ENCODE measurements around the gene MFSD1. TPM values are rescaled to one million over a fixed set of nuclear protein-coding genes. Genes with fewer than 3 reads are reported as not detected.
A peak's percentile ranks its signal among the peaks of the same experiment; 100 is the strongest.

Gene MFSD1, protein sequence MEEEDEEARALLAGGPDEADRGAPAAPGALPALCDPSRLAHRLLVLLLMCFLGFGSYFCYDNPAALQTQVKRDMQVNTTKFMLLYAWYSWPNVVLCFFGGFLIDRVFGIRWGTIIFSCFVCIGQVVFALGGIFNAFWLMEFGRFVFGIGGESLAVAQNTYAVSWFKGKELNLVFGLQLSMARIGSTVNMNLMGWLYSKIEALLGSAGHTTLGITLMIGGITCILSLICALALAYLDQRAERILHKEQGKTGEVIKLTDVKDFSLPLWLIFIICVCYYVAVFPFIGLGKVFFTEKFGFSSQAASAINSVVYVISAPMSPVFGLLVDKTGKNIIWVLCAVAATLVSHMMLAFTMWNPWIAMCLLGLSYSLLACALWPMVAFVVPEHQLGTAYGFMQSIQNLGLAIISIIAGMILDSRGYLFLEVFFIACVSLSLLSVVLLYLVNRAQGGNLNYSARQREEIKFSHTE
- total RNA-seq (2014; rRNA removed; shearing (Covaris generic)) (16.9 and 28.4 TPM in 2 replicates), polyA plus RNA-seq (2016; fragmentation: Nextera tagmentation; extraction: Ambion mirVana) (3.3 and 4.3 TPM in 2 replicates)
- long read RNA-seq, transcript MFSD1-203 (16 exons, 2,423 nt) = major isoform, 10 of 13 reads
- long read RNA-seq, partial matches to known transcripts = 0 of 13 reads
- long read RNA-seq, other reads (novel, unspliced or antisense) = 2 of 13 reads

DNA sequence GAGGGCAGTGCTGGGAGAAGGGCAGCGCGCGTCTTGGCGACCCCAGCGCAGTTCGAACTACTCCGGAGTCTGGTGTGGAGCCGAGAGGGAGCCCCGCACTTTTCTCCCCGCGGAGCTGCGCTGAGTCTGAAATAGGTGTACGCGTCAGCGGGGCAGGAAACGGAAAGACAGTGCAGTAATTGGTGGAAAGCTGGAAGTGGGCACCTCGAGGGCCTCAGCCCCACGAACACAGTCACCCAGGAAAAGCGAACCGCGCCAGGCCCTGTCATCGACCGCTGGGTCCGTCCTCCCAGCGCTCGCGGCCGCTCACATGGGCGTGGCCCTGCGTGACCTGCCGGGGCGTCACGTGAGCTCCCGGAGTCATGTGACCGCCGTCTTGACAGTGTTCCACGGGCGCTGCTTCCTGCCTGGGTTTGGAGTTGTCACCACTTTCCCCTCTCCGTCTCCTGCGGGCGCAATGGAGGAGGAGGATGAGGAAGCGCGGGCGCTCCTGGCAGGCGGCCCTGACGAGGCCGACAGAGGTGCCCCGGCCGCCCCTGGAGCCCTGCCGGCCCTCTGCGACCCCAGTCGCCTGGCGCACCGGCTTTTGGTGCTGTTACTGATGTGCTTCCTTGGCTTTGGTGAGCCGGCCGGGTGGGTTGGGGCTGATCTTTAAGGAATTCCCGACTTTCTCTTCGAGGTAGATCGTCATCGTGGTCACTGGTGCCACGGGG lies at the start of gene MFSD1:
TSS of gene MFSD1 (plus strand) at position 359 of the 713 bp plus-strand sequence. CDS start at position 458, 99 bp downstream.
- no peaks in the 10 kb centered on the region for H3K36me3 ChIP-seq (ENCODE audit: insufficient read depth)
- no peaks in the 10 kb centered on the region for H3K9me3 Mint-ChIP-seq
- peaks cover 16% of the 10 kb centered on the region for H3K4me1 ChIP-seq (ENCODE audit: insufficient read depth)
- peak within 1 kb of the TSS; percentile 99 for H2AFZ ChIP-seq
- peak within 1 kb of the TSS; percentile 86 for H3K4me3 Mint-ChIP-seq
- H4K20me1 ChIP-seq (replicated peaks; ENCODE audit: insufficient read depth) = no peaks in the 10 kb centered on the region
- H3K27ac ChIP-seq (ENCODE audit: low read depth) = no peak within 1 kb of the TSS
- H3K79me2 ChIP-seq (replicated peaks; ENCODE audit: insufficient read depth) = no peaks in the 10 kb centered on the region
- DNase-seq (ENCODE audit: low spot score) (peak; percentile 93), ATAC-seq (peak; percentile 95)
- H3K27ac Mint-ChIP-seq = no peak within 1 kb of the TSS; the same call in 1 of the 2 replicates
- TF ChIP-seq ETS1 (IDR thresholded peaks at IDR 0.05) (peak; percentile 74), POLR2AphosphoS5 (IDR thresholded peaks at IDR 0.05; ENCODE audit: low read depth) (peak; percentile 78), CREB1 (CRISPR knock-in tag; IDR thresholded peaks at IDR 0.05; ENCODE audit: low read depth) (0 out of 2 replicates have a peak, but pooled peaks have one; percentile 52)
- TF ChIP-seq, protein P1, sequence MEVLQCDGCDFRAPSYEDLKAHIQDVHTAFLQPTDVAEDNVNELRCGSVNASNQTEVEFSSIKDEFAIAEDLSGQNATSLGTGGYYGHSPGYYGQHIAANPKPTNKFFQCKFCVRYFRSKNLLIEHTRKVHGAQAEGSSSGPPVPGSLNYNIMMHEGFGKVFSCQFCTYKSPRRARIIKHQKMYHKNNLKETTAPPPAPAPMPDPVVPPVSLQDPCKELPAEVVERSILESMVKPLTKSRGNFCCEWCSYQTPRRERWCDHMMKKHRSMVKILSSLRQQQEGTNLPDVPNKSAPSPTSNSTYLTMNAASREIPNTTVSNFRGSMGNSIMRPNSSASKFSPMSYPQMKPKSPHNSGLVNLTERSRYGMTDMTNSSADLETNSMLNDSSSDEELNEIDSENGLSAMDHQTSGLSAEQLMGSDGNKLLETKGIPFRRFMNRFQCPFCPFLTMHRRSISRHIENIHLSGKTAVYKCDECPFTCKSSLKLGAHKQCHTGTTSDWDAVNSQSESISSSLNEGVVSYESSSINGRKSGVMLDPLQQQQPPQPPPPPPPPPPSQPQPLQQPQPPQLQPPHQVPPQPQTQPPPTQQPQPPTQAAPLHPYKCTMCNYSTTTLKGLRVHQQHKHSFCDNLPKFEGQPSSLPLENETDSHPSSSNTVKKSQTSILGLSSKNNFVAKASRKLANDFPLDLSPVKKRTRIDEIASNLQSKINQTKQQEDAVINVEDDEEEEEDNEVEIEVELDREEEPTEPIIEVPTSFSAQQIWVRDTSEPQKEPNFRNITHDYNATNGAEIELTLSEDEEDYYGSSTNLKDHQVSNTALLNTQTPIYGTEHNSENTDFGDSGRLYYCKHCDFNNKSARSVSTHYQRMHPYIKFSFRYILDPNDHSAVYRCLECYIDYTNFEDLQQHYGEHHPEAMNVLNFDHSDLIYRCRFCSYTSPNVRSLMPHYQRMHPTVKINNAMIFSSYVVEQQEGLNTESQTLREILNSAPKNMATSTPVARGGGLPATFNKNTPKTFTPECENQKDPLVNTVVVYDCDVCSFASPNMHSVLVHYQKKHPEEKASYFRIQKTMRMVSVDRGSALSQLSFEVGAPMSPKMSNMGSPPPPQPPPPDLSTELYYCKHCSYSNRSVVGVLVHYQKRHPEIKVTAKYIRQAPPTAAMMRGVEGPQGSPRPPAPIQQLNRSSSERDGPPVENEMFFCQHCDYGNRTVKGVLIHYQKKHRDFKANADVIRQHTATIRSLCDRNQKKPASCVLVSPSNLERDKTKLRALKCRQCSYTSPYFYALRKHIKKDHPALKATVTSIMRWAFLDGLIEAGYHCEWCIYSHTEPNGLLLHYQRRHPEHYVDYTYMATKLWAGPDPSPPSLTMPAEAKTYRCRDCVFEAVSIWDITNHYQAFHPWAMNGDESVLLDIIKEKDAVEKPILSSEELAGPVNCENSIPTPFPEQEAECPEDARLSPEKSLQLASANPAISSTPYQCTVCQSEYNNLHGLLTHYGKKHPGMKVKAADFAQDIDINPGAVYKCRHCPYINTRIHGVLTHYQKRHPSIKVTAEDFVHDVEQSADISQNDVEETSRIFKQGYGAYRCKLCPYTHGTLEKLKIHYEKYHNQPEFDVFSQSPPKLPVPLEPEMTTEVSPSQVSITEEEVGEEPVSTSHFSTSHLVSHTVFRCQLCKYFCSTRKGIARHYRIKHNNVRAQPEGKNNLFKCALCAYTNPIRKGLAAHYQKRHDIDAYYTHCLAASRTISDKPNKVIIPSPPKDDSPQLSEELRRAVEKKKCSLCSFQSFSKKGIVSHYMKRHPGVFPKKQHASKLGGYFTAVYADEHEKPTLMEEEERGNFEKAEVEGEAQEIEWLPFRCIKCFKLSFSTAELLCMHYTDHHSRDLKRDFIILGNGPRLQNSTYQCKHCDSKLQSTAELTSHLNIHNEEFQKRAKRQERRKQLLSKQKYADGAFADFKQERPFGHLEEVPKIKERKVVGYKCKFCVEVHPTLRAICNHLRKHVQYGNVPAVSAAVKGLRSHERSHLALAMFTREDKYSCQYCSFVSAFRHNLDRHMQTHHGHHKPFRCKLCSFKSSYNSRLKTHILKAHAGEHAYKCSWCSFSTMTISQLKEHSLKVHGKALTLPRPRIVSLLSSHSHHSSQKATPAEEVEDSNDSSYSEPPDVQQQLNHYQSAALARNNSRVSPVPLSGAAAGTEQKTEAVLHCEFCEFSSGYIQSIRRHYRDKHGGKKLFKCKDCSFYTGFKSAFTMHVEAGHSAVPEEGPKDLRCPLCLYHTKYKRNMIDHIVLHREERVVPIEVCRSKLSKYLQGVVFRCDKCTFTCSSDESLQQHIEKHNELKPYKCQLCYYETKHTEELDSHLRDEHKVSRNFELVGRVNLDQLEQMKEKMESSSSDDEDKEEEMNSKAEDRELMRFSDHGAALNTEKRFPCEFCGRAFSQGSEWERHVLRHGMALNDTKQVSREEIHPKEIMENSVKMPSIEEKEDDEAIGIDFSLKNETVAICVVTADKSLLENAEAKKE (CRISPR knock-in tag; IDR thresholded peaks at IDR 0.05) = no peak
- TF ChIP-seq, protein P2, sequence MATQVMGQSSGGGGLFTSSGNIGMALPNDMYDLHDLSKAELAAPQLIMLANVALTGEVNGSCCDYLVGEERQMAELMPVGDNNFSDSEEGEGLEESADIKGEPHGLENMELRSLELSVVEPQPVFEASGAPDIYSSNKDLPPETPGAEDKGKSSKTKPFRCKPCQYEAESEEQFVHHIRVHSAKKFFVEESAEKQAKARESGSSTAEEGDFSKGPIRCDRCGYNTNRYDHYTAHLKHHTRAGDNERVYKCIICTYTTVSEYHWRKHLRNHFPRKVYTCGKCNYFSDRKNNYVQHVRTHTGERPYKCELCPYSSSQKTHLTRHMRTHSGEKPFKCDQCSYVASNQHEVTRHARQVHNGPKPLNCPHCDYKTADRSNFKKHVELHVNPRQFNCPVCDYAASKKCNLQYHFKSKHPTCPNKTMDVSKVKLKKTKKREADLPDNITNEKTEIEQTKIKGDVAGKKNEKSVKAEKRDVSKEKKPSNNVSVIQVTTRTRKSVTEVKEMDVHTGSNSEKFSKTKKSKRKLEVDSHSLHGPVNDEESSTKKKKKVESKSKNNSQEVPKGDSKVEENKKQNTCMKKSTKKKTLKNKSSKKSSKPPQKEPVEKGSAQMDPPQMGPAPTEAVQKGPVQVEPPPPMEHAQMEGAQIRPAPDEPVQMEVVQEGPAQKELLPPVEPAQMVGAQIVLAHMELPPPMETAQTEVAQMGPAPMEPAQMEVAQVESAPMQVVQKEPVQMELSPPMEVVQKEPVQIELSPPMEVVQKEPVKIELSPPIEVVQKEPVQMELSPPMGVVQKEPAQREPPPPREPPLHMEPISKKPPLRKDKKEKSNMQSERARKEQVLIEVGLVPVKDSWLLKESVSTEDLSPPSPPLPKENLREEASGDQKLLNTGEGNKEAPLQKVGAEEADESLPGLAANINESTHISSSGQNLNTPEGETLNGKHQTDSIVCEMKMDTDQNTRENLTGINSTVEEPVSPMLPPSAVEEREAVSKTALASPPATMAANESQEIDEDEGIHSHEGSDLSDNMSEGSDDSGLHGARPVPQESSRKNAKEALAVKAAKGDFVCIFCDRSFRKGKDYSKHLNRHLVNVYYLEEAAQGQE (IDR thresholded peaks at IDR 0.05; ENCODE audit: unreplicated experiment) = no peak
- H3K4me3 ChIP-seq = peak within 1 kb of the TSS; percentile 88
- peak within 1 kb of the TSS; percentile 98 for H3K4me2 ChIP-seq
- H3K36me3 Mint-ChIP-seq (ENCODE audit: low read depth) = no peaks in the 10 kb centered on the region
- H3K27me3 ChIP-seq (ENCODE audit: insufficient read depth) = peaks cover 44% of the 10 kb centered on the region
- H3K9me2 ChIP-seq (ENCODE audit: insufficient read depth) = no peaks in the 10 kb centered on the region
- peaks cover 22% of the 10 kb centered on the region for H3K27me3 Mint-ChIP-seq (ENCODE audit: insufficient read depth, low read depth, poor library complexity)
- H3F3A ChIP-seq (replicated peaks; ENCODE audit: low read depth) = no peaks in the 10 kb centered on the region
- peaks cover 8% of the 10 kb centered on the region; the same call in 2 of the 3 replicates for H3K4me1 Mint-ChIP-seq

All from GM23338 (cell line).